Prostate gland (tissue), 2 donors: ENCODE data around the gene CAMKK2.
"Not testable (repeated sequence)": the region's sequence is repeated elsewhere in the genome, so short reads cannot be mapped to it uniquely, and the experiment has no call there.

Experiments used
- POLR2A ChIP-seq: fragments of 450-650 bp; IDR thresholded peaks from one replicate; pipeline ENCODE4 v1.6.1; 2016; ENCODE audit warnings: antibody characterized with exemption, mild to moderate bottlenecking
- TF ChIP-seq, protein P1 (sequence below), 4 experiments: fragments of 200-600 bp in 2 of 4; fragments of 450-650 bp in 2 of 4; sonication (generic) in 2 of 4; IDR thresholded peaks; 1 replicate in 3 of 4; 2 replicates in 1 of 4; pipeline ENCODE4 v1.5.1; 2016 to 2019; ENCODE audit warnings: antibody characterized with exemption in 4 of 4, mild to moderate bottlenecking in 2 of 4, moderate library complexity in 2 of 4

- TF ChIP-seq, protein P1, sequence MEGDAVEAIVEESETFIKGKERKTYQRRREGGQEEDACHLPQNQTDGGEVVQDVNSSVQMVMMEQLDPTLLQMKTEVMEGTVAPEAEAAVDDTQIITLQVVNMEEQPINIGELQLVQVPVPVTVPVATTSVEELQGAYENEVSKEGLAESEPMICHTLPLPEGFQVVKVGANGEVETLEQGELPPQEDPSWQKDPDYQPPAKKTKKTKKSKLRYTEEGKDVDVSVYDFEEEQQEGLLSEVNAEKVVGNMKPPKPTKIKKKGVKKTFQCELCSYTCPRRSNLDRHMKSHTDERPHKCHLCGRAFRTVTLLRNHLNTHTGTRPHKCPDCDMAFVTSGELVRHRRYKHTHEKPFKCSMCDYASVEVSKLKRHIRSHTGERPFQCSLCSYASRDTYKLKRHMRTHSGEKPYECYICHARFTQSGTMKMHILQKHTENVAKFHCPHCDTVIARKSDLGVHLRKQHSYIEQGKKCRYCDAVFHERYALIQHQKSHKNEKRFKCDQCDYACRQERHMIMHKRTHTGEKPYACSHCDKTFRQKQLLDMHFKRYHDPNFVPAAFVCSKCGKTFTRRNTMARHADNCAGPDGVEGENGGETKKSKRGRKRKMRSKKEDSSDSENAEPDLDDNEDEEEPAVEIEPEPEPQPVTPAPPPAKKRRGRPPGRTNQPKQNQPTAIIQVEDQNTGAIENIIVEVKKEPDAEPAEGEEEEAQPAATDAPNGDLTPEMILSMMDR (IDR thresholded peaks at IDR 0.05): not testable (repeated sequence)
- TF ChIP-seq POLR2A: not testable (repeated sequence)
Measured at GRCh38 chr12:121280531-121280930, 16.0 kb downstream of the CAMKK2 start.
